ENCODE data around the gene KRAS. TPM values are rescaled to one million over a fixed set of nuclear protein-coding genes. Genes with fewer than 3 reads are reported as not detected.

The KRAS gene
- total and polyA plus RNA-seq, 2 of the 13 experiments (the other 11 are each of a cell fraction or from before 2014, with no cell fraction given): 6.5 to 9.8 TPM

- TF ChIP-seq, protein P1, sequence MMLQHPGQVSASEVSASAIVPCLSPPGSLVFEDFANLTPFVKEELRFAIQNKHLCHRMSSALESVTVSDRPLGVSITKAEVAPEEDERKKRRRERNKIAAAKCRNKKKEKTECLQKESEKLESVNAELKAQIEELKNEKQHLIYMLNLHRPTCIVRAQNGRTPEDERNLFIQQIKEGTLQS (CRISPR knock-in tag; IDR thresholded peaks at IDR 0.05): peak; percentile 38; the same call in 1 of the 2 replicates
- peak; percentile 41; the same call in 1 of the 2 replicates for TF ChIP-seq HMG20A (CRISPR knock-in tag; IDR thresholded peaks at IDR 0.05; ENCODE audit: borderline replicate concordance)
- TF ChIP-seq, protein P2, sequence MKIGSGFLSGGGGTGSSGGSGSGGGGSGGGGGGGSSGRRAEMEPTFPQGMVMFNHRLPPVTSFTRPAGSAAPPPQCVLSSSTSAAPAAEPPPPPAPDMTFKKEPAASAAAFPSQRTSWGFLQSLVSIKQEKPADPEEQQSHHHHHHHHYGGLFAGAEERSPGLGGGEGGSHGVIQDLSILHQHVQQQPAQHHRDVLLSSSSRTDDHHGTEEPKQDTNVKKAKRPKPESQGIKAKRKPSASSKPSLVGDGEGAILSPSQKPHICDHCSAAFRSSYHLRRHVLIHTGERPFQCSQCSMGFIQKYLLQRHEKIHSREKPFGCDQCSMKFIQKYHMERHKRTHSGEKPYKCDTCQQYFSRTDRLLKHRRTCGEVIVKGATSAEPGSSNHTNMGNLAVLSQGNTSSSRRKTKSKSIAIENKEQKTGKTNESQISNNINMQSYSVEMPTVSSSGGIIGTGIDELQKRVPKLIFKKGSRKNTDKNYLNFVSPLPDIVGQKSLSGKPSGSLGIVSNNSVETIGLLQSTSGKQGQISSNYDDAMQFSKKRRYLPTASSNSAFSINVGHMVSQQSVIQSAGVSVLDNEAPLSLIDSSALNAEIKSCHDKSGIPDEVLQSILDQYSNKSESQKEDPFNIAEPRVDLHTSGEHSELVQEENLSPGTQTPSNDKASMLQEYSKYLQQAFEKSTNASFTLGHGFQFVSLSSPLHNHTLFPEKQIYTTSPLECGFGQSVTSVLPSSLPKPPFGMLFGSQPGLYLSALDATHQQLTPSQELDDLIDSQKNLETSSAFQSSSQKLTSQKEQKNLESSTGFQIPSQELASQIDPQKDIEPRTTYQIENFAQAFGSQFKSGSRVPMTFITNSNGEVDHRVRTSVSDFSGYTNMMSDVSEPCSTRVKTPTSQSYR (CRISPR knock-in tag; IDR thresholded peaks at IDR 0.05; ENCODE audit: borderline replicate concordance): peak; percentile 97
- TF ChIP-seq HDAC1 (CRISPR knock-in tag; IDR thresholded peaks at IDR 0.05): 0 out of 2 replicates have a peak, but pooled peaks have one; percentile 30
- 0 out of 2 replicates have a peak, but pooled peaks have one; percentile 10 for TF ChIP-seq THAP11 (CRISPR knock-in tag; IDR thresholded peaks at IDR 0.05)
- TF ChIP-seq NR2F1 (CRISPR knock-in tag; IDR thresholded peaks at IDR 0.05): peak; percentile 87 to 93; a peak in 3 of 4 replicates
- peak; percentile 64; the same call in 1 of the 2 replicates for TF ChIP-seq NR2C2 (CRISPR knock-in tag; IDR thresholded peaks at IDR 0.05; ENCODE audit: borderline replicate concordance)
- TF ChIP-seq ARID5B (CRISPR knock-in tag; IDR thresholded peaks at IDR 0.05): peak; percentile 77
- TF ChIP-seq SOX6 (IDR thresholded peaks at IDR 0.05): no peak
- peak; percentile 42 for TF ChIP-seq SOX6 (CRISPR knock-in tag; IDR thresholded peaks at IDR 0.05)
- 0 out of 2 replicates have a peak, but pooled peaks have one; percentile 40 for TF ChIP-seq HDAC2 (CRISPR knock-in tag; IDR thresholded peaks at IDR 0.05)
- peak; percentile 51; the same call in 1 of the 2 replicates for TF ChIP-seq RXRB (CRISPR knock-in tag; IDR thresholded peaks at IDR 0.05; ENCODE audit: borderline replicate concordance)
- TF ChIP-seq GATAD2A (CRISPR knock-in tag; IDR thresholded peaks at IDR 0.05): peak; percentile 51; the same call in 1 of the 2 replicates
- TF ChIP-seq GABPB1 (CRISPR knock-in tag; IDR thresholded peaks at IDR 0.05): no peak
- TF ChIP-seq IRF2 (CRISPR knock-in tag; IDR thresholded peaks at IDR 0.05): peak; percentile 36; the same call in 1 of the 2 replicates
- TF ChIP-seq PAXIP1 (CRISPR knock-in tag; conservative IDR thresholded peaks at IDR 0.05): peak; percentile 48; the same call in 1 of the 2 replicates
- TF ChIP-seq SALL1 (CRISPR knock-in tag; IDR thresholded peaks at IDR 0.05): peak; percentile 73
Observed at GRCh38 chr12:25257590-25258324, 7.0 kb upstream of the KRAS start (continued).
